Endothelial cell of umbilical vein (primary cell): ENCODE measurements around the gene CEP55. TPM values are rescaled to one million over a fixed set of nuclear protein-coding genes. Genes with fewer than 3 reads are reported as not detected.
A peak's percentile ranks its signal among the peaks of the same experiment; 100 is the strongest.

Experiments used
- BruUV-seq: library from RNA; stranded (reverse); fragments of 400-500 nt; replicated peaks from 2 replicates; lab custom pipeline; 2021; lab: Mats Ljungman, UMichigan
- CTCF ChIA-PET: fragments of 300-600, 350-600 bp; sonication (Branson Sonifier 250); formaldehyde crosslinking; loops from one replicate; lab custom pipeline; 2021; ENCODE audit warnings: antibody characterized with exemption, inconsistent platforms; lab: Charles Lee
- POLR2A ChIA-PET: fragments of 300-600, 350-600 bp; sonication (Branson Sonifier 250); formaldehyde crosslinking; loops from one replicate; lab custom pipeline; 2021; ENCODE audit warnings: antibody characterized with exemption, inconsistent platforms; lab: Charles Lee
- DNase-seq: peaks from one replicate; pipeline ENCODE4 v3.0.0-alpha.2; 2011; ENCODE audit warnings: low read depth, low spot score
- FAIRE-seq: peaks from 2 replicates; lab custom pipeline; 2011; peaks lifted over from hg19 to GRCh38; lab: Jason Lieb, UNC
- H2AFZ ChIP-seq: 2 replicates; pipeline ENCODE4 v1.6.0; 2012; ENCODE audit warnings: low read depth, low read length, control low read depth, inconsistent platforms
- H3K27ac ChIP-seq: 2 replicates; pipeline ENCODE4 v1.5.1; 2011; ENCODE audit warnings: low read depth, mild to moderate bottlenecking, control low read depth, low read length, moderate library complexity; ENCODE audit not compliant: insufficient read depth
- H3K27me3 ChIP-seq, 2 experiments: 2 replicates each; pipeline versions ENCODE4 v1.6.0 to v1.6.1; 2011; ENCODE audit warnings: low read length in 2 of 2, mixed read lengths in 1 of 2; ENCODE audit not compliant: control insufficient read depth in 2 of 2, insufficient read depth in 2 of 2
- H3K36me3 ChIP-seq, 2 experiments: 2 replicates in 1 of 2; 3 replicates in 1 of 2; pipeline ENCODE4 v1.5.1; 2011; ENCODE audit warnings: low read length in 2 of 2, mild to moderate bottlenecking in 1 of 2, moderate library complexity in 1 of 2; ENCODE audit not compliant: control insufficient read depth in 2 of 2, insufficient read depth in 2 of 2; ENCODE audit errors: extremely low read depth in 1 of 2
- H3K4me1 ChIP-seq: 3 replicates; pipeline ENCODE4 v1.5.1; 2011; ENCODE audit warnings: mild to moderate bottlenecking, low read length; ENCODE audit not compliant: control insufficient read depth, insufficient read depth; ENCODE audit errors: extremely low read depth
- H3K4me2 ChIP-seq: 2 replicates; pipeline ENCODE4 v1.6.1; 2011; ENCODE audit warnings: low read length, control low read depth, mixed read lengths; ENCODE audit not compliant: insufficient read depth
- H3K4me3 ChIP-seq, 3 experiments: fragments of 200-600 bp in 1 of 3; sonication (generic), shearing (Covaris generic) in 1 of 3; replicated peaks in 1 of 3; 2 replicates each; pipeline ENCODE4 v1.5.1; 2011 to 2016; ENCODE audit warnings: control low read depth in 3 of 3, low read length in 3 of 3, mild to moderate bottlenecking in 2 of 3, inconsistent platforms in 1 of 3, low read depth in 1 of 3, moderate library complexity in 1 of 3; ENCODE audit not compliant: insufficient read depth in 1 of 3
- H3K79me2 ChIP-seq: 2 replicates; pipeline ENCODE4 v1.6.0; 2012; ENCODE audit warnings: low read length, inconsistent platforms; ENCODE audit not compliant: control insufficient read depth, insufficient read depth
- H3K9ac ChIP-seq: replicated peaks from 2 replicates; pipeline ENCODE3; 2011; ENCODE audit warnings: low read length, control low read depth; ENCODE audit not compliant: insufficient read depth; ENCODE audit errors: extremely low read depth
- H3K9me1 ChIP-seq: replicated peaks from 3 replicates; pipeline ENCODE4 v1.6.0; 2011; ENCODE audit warnings: mild to moderate bottlenecking, low read length; ENCODE audit not compliant: control insufficient read depth, insufficient read depth; ENCODE audit errors: extremely low read depth
- H3K9me3 ChIP-seq: replicated peaks from 2 replicates; pipeline ENCODE4 v1.5.1; 2012; ENCODE audit warnings: low read length, inconsistent platforms; ENCODE audit not compliant: control insufficient read depth, insufficient read depth
- H4K20me1 ChIP-seq: replicated peaks from 2 replicates; pipeline ENCODE3; 2011; ENCODE audit warnings: mild to moderate bottlenecking, low read length; ENCODE audit not compliant: control insufficient read depth, insufficient read depth; ENCODE audit errors: extremely low read depth
- EZH2 ChIP-seq: IDR thresholded peaks from 2 replicates; pipeline ENCODE4 v1.6.1; 2012; ENCODE audit warnings: borderline replicate concordance, low read depth, mild to moderate bottlenecking, moderate library complexity, low read length, inconsistent platforms; ENCODE audit not compliant: severe bottlenecking
- FOS ChIP-seq: IDR thresholded peaks from 2 replicates; pipeline ENCODE4 v1.6.1; 2011; ENCODE audit warnings: mild to moderate bottlenecking, low read length, moderate library complexity, borderline replicate concordance; ENCODE audit not compliant: insufficient read depth
- GATA2 ChIP-seq: IDR thresholded peaks from 2 replicates; pipeline ENCODE4 v1.7.0; 2011; ENCODE audit warnings: low read depth, mild to moderate bottlenecking, moderate library complexity, mixed read lengths, low read length; ENCODE audit not compliant: insufficient read length, insufficient read depth
- JUN ChIP-seq: IDR thresholded peaks from 2 replicates; pipeline ENCODE4 v1.6.1; 2011; ENCODE audit warnings: borderline replicate concordance, low read depth; ENCODE audit not compliant: insufficient read length, insufficient read depth
- MYC ChIP-seq: IDR thresholded peaks from one replicate; pipeline ENCODE4 v1.6.1; 2011; ENCODE audit warnings: mild to moderate bottlenecking, low read depth, low read length
- POLR2A ChIP-seq: IDR thresholded peaks from 2 replicates; pipeline ENCODE4 v1.6.1; 2012; ENCODE audit warnings: low read depth, mild to moderate bottlenecking, control low read depth, low read length
- POLR2AphosphoS5 ChIP-seq: IDR thresholded peaks from 2 replicates; pipeline ENCODE4 v1.6.1; 2012; ENCODE audit warnings: low read depth, mild to moderate bottlenecking, control low read depth, low read length, moderate library complexity; ENCODE audit not compliant: insufficient read depth
- dilution Hi-C: fragments of 300-500 bp; cut with MboI; formaldehyde crosslinking; loops from one replicate; pipeline ENCODE4 v1.15.0; 2019; ENCODE audit warnings: low sequenced_read_pairs; ENCODE audit not compliant: extremely low pct_ligation_motif_present
- intact Hi-C: fragments of 100-400 bp; cut with micrococcal nuclease; formaldehyde crosslinking; loops from one replicate; pipeline ENCODE4 v1.10.0; 2022
- polyA plus RNA-seq, 4 experiments: library from polyadenylated mRNA; depleted of rRNA in 3 of 4; stranded (reverse) in 3 of 4; unstranded in 1 of 4; fragments of >200 nt; gene quantifications; 2 replicates each; pipeline versions ENCODE4 v1.2.1 to v1.2.3, GENCODE V29; 2011 to 2012; ENCODE audit warnings: missing spikeins in 1 of 4
- total RNA-seq: library from RNA; stranded (reverse); gene quantifications from 2 replicates; pipeline ENCODE4 v1.2.3, GENCODE V29; 2021
- TF ChIP-seq, protein P1 (sequence below), 2 donors: IDR thresholded peaks; 1 replicate in 1 of 2; 2 replicates in 1 of 2; pipeline ENCODE4 v1.5.1; 2011; ENCODE audit warnings: low read length in 2 of 2, mild to moderate bottlenecking in 2 of 2, moderate library complexity in 2 of 2, control low read depth in 1 of 2, inconsistent platforms in 1 of 2, low read depth in 1 of 2; ENCODE audit not compliant: insufficient read depth in 1 of 2; ENCODE audit errors: extremely low read depth in 1 of 2
- TF ChIP-seq, protein P2 (sequence below): IDR thresholded peaks from 2 replicates; pipeline ENCODE4 v1.6.1; 2011; ENCODE audit not compliant: insufficient read depth, insufficient read length

CEP55 gene
- total and polyA plus RNA-seq, 2 donors (not counting 3 experiments of a cell fraction or from before 2014, with no cell fraction given), result 17.4 to 63.0 TPM

DNA sequence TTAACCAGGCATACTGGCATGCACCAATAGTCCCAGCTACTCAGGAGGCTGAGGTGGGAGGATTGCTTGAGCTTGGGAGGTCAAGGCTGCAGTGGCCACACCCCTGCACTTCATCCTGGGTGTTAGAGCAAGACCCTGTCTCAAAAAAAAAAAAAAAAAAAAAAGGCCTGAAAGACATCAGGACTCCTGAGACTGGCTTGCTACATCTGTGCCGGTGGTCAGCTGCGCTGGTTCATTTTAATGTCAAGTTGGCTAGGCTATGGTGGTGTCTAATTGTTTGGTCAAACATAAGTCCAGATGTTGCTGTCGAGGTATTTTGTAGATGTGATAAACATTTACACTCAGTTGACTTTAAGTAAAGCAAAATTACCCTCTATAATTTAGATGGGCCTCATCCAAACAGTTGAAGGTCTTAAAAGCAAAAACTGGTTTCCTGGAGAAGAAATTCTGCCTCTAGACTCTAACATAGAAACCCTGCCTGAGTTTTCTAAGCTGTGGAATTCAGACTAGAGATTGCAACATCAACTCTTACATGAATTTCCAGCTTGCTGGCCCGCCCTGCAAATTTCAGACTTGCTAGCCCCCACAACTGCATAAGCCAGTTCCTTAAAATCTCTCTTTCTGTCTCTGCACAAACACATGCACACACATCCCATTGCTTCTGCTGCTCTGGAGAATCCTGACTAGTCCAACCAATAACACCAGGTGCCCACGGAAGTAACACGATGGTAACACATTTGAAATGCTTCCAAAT lies 32.5 kb upstream of the CEP55 start:
- no peak for FAIRE-seq
- BruUV-seq, result no TSS peak
- H3K27me3 ChIP-seq, result no peaks in the 10 kb centered on the region
- peaks cover 56% of the 10 kb centered on the region for H3K79me2 ChIP-seq
- ChIA-PET POLR2A (interaction anchor here (0.7 to 2.8 kb wide), 3 partner anchors 12 to 27 kb away, joined by 3 to 10 read pairs (median 3); no protein-coding TSS in a partner anchor), CTCF (interaction anchor here (0.7 to 6.4 kb wide), 8 partner anchors 12 to 88 kb away, joined by 3 to 76 read pairs (median 3); partner anchors contain the start of gene MYOF)
- no peak overlapping the region for H2AFZ ChIP-seq
- H3K9me1 ChIP-seq, result no peaks in the 10 kb centered on the region
- H3K27ac ChIP-seq, result peak overlapping the region; percentile 89
- peaks cover 86% of the 10 kb centered on the region for H3K4me1 ChIP-seq
- TF ChIP-seq EZH2 (no peak), POLR2A (peak; percentile 32), GATA2 (no peak), POLR2AphosphoS5 (no peak)
- peak overlapping the region; percentile 21 for H3K9ac ChIP-seq
- peak overlapping the region; percentile 40 for H3K4me2 ChIP-seq
- peaks cover 4 to 9% of the 10 kb centered on the region in 2 experiments for H3K36me3 ChIP-seq
- peak; percentile 41 for DNase-seq
- dilution Hi-C loops (no loop called here), intact Hi-C loops (loop anchor here (1.0 to 10.0 kb wide), 5 partner anchors 7 to 629 kb away; partner anchors contain the start of gene MYOF)
- no peaks in the 10 kb centered on the region for H3K9me3 ChIP-seq
- no peaks in the 10 kb centered on the region for H4K20me1 ChIP-seq
- H3K4me3 ChIP-seq, result no peak overlapping the region

DNA sequence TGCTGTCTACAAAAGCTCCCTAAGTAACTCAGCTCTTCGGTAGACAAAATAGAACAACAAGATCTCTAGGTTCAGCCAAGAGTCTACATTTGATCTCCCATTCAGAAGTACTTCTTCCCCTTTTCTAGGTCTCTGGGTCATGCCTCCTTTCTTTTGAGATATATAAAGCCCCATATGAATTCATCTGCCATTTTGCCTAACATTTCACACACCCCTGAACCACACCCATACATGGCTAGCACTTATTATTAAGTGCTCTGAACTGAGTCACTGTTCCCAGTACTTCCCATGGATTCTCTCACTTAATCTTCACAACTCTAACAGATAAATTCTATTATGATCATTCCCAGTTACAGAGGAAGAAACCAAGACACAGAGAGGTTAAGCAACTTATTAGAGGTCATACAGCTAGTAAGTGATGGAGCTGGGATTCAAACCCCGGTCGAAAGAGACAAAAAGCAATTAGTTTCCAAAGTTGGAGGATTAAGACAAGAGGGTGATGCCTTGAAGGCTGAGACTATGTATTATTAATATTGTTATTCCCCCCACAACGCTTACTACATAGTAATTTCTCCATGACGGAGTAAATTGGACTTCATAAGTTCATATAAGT lies 31.5 kb upstream of the CEP55 start:
- Histone ChIP-seq H3K4me3 (no peak overlapping the region), H3K79me2 (peaks cover 56% of the 10 kb centered on the region), H3K27ac (peak overlapping the region; percentile 89), H3K4me2 (peak overlapping the region; percentile 40), H3K9me3 (no peaks in the 10 kb centered on the region), H2AFZ (no peak overlapping the region), H4K20me1 (no peaks in the 10 kb centered on the region), H3K36me3 (peaks cover 7 to 8% of the 10 kb centered on the region in 2 experiments), H3K27me3 (no peaks in the 10 kb centered on the region), H3K9me1 (no peaks in the 10 kb centered on the region), H3K4me1 (peaks cover 86% of the 10 kb centered on the region), H3K9ac (peak overlapping the region; percentile 21)
- intact Hi-C loops (loop anchor here (10.0 kb wide), 1 partner anchor 630 kb away; no protein-coding TSS in a partner anchor), dilution Hi-C loops (no loop called here)
- no peak for FAIRE-seq
- DNase-seq, result peak; percentile 49
- BruUV-seq, result no TSS peak
- POLR2A ChIA-PET, result interaction anchor here (0.7 to 2.8 kb wide), 5 partner anchors 11 to 28 kb away, joined by 3 to 13 read pairs (median 3); no protein-coding TSS in a partner anchor
- TF ChIP-seq POLR2A, result no peak
- TF ChIP-seq POLR2AphosphoS5, result no peak
- TF ChIP-seq MYC, result no peak
- TF ChIP-seq, protein P1, sequence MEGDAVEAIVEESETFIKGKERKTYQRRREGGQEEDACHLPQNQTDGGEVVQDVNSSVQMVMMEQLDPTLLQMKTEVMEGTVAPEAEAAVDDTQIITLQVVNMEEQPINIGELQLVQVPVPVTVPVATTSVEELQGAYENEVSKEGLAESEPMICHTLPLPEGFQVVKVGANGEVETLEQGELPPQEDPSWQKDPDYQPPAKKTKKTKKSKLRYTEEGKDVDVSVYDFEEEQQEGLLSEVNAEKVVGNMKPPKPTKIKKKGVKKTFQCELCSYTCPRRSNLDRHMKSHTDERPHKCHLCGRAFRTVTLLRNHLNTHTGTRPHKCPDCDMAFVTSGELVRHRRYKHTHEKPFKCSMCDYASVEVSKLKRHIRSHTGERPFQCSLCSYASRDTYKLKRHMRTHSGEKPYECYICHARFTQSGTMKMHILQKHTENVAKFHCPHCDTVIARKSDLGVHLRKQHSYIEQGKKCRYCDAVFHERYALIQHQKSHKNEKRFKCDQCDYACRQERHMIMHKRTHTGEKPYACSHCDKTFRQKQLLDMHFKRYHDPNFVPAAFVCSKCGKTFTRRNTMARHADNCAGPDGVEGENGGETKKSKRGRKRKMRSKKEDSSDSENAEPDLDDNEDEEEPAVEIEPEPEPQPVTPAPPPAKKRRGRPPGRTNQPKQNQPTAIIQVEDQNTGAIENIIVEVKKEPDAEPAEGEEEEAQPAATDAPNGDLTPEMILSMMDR (IDR thresholded peaks at IDR 0.05; ENCODE audit: extremely low read depth in 1 of 2, insufficient read depth in 1 of 2, low read depth in 1 of 2, low read length in 2 of 2), result no peak
- TF ChIP-seq JUN, result no peak
- no peak for TF ChIP-seq GATA2
- TF ChIP-seq EZH2, result no peak
- no peak for TF ChIP-seq FOS
- TF ChIP-seq, protein P2, sequence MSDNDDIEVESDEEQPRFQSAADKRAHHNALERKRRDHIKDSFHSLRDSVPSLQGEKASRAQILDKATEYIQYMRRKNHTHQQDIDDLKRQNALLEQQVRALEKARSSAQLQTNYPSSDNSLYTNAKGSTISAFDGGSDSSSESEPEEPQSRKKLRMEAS, result no peak
- CTCF ChIA-PET, result interaction anchor here (0.8 to 6.4 kb wide), 9 partner anchors 11 to 89 kb away, joined by 3 to 76 read pairs (median 4); partner anchors contain the start of gene MYOF
